HG03097 (cell line): ENCODE results near the gene HBD.

Experiments used
- ATAC-seq: cut with Tn5 transposase; IDR thresholded peaks from one replicate; pipeline ENCODE4 v1.9.1; 2021; ENCODE audit not compliant: unreplicated experiment, low FRiP score

HBD gene

DNA sequence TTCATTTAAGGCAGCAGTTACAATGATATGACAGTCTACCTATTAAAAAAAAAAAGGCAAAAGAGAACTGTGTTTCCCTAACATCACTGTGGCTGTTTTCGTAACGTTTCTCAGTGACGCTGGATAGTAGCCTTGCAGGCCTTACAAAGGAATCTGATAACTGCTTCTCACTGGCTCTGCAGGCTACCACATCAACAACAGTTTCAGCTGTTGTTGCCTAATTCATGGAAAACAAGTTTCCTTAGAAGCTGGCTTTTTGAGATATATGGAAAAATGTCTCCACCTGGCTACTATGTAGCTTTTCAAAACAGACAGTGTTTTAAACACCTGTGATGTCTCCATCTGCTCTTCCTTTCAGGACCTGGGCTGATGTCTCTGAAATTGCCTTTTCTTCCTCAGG lies 37.6 kb downstream of the HBD start:
- ATAC-seq = no peak

DNA sequence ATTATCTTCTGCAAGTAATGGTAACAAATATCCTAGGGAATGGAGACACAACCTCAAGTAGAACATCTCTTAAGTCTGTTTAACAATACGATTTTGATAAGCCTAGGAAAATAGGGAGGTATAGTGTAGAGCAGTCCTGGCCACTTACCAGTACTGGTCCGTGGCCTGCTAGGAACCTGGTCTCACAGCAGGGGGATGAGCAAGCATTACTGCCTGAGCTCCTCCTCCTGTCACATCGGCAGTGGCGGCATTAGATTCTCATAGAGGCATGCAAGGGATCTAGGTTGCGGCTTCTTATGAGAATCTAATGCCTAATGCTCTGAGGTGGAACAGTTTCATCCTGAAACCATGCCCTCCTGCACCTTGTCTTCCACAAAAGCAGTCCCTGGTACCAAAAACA lies 38.2 kb downstream of the HBD start:
- no peak for ATAC-seq

DNA sequence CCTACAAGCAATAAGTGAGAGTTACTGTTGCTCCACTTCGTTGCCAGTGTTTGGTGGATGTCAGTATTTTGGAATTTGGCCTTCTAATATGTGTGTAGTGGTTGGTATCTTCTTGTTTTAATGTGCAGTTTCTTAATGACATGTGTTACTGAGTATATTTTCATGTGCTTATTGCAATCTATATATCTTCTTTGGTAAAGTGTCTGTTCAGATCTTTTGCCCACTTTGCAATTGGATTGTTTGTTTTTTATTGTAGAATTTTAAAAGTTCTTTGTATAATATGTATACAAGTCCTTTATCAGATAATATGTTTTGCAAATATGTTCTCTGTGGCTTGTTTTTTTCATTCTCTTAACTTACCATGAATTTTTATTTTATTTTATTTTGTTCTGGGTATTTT lies 41.5 kb downstream of the HBD start:
- no peak for ATAC-seq

DNA sequence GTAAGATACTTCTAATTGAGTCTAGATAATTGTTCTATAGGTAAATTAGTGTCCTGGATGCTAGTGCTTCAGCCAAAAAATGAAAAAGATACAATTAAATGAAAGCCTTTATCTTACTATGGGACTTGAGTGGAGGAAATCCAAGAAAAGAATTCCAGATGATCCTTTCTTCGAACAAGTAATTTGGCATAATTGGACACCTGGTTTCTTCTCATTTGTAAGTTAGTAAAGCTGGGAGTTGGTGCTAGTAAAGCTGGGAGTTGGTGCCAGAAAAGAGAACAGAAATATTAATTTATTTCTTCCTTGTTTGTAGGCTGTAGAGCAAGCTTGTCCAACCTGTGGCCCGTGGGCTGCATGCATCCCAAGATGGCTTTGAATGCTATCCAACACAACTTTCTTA lies 46.1 kb downstream of the HBD start:
- ATAC-seq = no peak
